ENCODE results near the gene POPDC2.

DNA sequence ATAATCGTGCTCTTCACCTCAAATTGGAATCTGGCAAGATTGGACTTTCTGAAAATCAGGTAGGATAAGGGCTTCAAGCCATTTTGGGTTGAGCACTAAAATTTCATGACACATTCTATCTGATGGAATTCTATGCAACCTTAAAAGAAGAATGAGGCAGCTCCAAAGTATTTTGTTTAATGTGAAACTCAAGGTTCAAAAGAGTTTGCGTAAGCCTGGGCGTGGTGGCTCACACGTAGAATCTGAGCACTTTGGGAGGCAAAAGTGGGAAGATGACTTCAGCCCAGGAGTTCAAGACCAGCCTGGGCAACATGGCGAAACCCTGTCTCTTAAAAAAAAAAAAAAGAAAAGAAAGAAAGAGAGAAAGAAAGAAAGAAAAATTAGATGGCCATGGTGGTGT is 66.3 kb downstream of the POPDC2 start:
- TF ChIP-seq POLR2A (IDR thresholded peaks at IDR 0.05; ENCODE audit: low read length) = no peak
- no peak for TF ChIP-seq GATA1 (IDR thresholded peaks at IDR 0.05; ENCODE audit: low read depth, low read length)
